Measurements from ENCODE around the gene NUDT3.

Gene NUDT3

DNA sequence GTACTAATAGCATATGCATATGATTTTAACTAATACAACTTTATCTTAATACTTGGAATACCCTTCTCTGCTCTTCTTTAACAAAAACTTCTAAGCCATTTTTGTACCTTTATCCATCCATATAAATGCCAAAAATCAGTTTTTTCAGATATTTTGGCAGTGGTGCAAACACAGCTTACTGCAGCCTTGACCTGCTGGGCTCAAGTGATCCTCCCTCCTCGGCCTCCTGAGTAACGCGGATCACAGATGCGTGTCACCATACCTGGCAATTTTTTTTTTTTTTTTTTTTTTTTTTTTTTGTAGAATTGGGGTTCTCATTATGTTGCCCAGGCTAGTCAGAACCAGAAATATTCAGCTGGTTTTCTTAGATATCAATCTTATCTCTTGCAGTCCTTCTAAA, 89.5 kb downstream of the NUDT3 start:
- no peak for FAIRE-seq
- DNase-seq (ENCODE audit: insufficient read length, low spot score): no peak
- no peak for TF ChIP-seq POLR2A (IDR thresholded peaks at IDR 0.05; ENCODE audit: low read depth, low read length)

DNA sequence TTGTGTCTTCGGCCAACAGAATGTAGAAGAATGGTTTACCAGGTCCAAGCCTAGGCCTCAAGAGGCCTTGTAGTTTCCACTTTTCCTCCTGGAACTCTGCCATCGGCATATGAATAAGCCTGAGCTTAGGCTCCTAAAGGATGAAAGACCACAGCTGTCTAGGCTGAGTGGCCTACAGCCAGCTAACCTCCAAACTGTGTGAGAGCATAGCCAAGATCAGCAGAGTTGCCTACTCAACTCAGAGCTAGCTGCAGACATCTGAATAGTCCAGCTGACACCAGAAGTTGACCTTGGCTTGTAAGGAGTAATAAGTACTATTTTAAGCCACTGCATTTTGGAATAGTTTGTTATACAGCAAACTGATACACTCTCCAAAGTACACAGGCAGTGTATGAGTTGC, 91.1 kb downstream of the NUDT3 start:
- peak; percentile 27 for FAIRE-seq
- no peak for TF ChIP-seq POLR2A (IDR thresholded peaks at IDR 0.05; ENCODE audit: low read depth, low read length)
- peak; percentile 9 for DNase-seq (ENCODE audit: insufficient read length, low spot score)

DNA sequence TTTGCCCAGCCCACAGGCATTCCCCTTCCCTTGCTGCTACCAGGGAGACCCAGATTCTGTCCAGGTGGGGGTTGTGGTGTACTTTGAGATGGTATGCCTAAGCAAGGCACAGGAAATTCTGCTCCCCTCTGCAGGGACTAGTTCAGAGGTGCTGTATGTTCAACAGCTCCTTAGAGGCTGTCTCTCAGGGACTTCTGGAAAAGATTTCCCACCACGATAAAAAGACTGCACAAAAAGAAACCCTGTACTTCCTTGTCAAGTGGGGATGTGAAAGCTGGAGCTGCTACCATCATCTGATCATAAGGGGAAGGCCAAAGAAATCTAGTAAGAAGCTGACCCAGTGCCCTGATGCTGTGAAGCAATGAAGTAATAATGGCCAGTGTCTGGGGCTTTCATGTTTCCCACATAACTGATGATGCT, 92.1 kb downstream of the NUDT3 start:
- DNase-seq (ENCODE audit: insufficient read length, low spot score) (no peak), FAIRE-seq (no peak)

DNA sequence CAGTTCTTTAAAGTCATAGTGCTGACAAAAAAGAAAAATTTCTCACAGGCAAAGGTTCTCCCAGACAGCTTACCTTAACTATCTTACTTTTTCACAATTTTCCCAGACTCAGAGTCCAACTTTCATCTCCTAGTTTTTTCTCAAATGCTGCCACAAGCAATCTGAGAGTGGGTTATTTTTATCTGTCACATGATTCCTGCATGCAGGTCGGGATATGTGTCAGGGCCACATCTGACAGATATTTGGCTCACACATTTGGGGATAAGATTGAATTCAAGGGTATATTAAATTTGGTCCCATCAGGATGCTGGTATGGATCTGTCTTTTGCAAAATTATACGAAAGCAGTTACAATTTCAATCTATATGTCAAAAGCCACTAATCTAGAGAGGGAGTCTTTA, 93.5 kb downstream of the NUDT3 start:
- no peak for FAIRE-seq
- TF ChIP-seq POLR2A (IDR thresholded peaks at IDR 0.05; ENCODE audit: low read depth, low read length): no peak
- DNase-seq (ENCODE audit: insufficient read length, low spot score): no peak

More for the DNA sequence above, 92.1 kb downstream of the NUDT3 start:
- TF ChIP-seq POLR2A (IDR thresholded peaks at IDR 0.05; ENCODE audit: low read depth, low read length): no peak

DNA sequence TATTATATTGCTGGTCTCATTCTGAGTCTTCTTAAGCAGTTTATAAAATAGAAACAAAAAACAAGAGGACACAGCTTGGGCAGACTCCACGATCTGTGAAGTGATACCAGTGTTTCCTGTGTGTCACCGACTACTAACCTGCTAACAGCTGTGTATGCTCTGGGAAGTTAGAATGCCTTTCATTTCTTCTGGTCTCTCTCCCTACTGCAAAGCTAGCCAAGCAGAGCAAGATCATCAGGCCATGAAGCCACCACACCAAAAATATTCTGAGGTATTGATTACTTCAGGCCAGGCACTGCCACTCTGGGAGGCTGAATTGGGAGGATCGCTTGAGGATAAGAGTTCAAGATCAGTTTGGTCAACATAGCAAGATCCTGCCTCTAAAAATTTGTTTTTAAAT, 96.7 kb downstream of the NUDT3 start:
- FAIRE-seq (no peak), DNase-seq (ENCODE audit: insufficient read length, low spot score) (no peak)

DNA sequence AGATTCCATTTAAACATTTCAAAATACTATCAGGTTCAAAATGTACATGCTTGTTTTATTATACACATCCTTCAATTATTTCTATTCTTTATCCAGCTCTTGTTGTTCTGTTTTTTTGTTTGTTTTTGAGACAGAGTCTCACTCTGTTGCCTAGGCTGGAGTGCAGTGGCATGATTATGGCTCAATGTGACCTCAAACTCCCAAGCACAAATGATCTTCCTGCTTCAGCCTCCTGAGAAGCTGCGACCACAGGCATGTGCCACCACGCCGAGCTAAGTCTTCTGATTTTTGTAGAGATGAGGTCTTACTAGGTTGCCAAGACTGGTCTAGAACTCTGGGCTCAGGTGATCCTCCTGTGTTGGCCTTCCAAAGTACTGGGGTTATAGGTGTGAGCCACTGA, 99.5 kb downstream of the NUDT3 start:
- no peak for TF ChIP-seq POLR2A (IDR thresholded peaks at IDR 0.05; ENCODE audit: low read depth, low read length)
- DNase-seq (ENCODE audit: insufficient read length, low spot score) (no peak), FAIRE-seq (no peak)

More for the DNA sequence above, 96.7 kb downstream of the NUDT3 start:
- TF ChIP-seq POLR2A (IDR thresholded peaks at IDR 0.05; ENCODE audit: low read depth, low read length): no peak

DNA sequence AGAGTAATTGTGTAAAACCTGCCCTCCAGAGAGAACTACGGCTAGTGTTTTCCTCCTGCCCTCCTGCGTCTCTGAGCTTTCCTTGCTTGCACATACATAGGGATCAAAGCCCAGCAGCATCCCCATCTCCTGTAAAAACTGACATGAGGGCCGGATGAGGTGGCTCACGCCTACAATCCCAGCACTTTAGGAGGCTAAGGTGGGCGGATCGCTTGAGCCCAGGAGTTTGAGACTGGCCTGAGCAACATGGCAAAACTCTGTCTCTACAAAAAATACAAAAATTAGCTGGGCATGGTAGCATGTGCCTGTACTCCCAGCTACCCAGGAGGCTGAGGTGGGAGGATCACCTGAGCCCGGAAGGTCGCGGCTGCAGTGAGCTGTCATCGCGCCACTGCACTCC, 103.3 kb downstream of the NUDT3 start:
- FAIRE-seq (no peak), DNase-seq (ENCODE audit: insufficient read length, low spot score) (no peak)
- TF ChIP-seq POLR2A (IDR thresholded peaks at IDR 0.05; ENCODE audit: low read depth, low read length): no peak

DNA sequence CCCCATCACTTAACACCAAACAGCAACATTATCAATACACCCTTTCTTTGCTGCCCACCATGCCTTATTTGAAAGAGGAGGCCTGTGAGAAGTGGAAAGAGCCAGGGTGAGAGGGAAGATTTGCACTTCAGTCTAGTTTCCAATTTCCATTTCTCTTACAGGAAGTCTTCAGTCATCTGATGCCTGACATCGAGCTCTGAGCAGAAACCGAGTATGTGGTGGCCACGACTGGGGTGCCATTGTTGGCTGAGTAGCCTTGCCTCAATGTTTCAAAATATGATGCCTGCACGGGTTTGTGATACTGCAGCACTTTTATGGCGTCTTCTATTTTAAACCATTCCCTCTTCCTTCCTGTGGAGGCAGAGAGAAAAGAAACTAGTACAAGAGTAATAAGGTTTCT, 103.9 kb downstream of the NUDT3 start:
- no peak for FAIRE-seq
- no peak for TF ChIP-seq POLR2A (IDR thresholded peaks at IDR 0.05; ENCODE audit: low read depth, low read length)
- no peak for DNase-seq (ENCODE audit: insufficient read length, low spot score)

DNA sequence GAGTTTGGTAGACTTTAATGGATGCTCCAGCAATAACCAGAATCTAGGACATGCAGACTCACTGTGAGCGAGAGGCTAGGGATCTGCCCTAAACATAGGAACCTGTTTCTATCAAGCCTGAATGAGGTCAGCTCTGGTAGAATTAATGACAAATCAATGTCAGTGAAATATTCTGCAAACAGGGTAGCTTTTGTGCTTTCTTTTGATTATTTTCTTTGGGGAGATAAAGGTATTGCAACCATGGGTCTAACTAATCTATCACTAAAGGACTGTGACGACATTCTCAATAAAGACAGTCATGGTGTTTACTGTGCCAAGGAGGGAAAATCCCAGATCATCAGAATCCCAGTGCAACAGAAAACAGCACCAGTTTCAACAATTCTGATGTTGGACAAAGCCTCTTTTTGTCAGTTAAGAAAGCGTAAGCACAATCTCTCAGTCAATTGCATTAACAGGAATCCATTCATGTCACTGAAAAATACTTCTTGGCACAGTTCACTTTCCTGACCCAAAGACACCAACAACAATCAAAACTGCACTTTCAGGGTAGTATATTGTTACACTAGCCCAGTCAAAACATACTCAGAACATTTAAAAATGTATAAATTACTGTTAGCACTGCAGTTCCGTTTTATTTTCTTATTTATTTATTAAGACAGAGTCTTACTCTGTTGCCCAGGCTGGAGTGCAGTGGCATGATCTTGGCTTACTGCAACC, 106.9 kb downstream of the NUDT3 start:
- DNase-seq (ENCODE audit: insufficient read length, low spot score) (no peak), FAIRE-seq (no peak)
- no peak for TF ChIP-seq POLR2A (IDR thresholded peaks at IDR 0.05; ENCODE audit: low read depth, low read length)

DNA sequence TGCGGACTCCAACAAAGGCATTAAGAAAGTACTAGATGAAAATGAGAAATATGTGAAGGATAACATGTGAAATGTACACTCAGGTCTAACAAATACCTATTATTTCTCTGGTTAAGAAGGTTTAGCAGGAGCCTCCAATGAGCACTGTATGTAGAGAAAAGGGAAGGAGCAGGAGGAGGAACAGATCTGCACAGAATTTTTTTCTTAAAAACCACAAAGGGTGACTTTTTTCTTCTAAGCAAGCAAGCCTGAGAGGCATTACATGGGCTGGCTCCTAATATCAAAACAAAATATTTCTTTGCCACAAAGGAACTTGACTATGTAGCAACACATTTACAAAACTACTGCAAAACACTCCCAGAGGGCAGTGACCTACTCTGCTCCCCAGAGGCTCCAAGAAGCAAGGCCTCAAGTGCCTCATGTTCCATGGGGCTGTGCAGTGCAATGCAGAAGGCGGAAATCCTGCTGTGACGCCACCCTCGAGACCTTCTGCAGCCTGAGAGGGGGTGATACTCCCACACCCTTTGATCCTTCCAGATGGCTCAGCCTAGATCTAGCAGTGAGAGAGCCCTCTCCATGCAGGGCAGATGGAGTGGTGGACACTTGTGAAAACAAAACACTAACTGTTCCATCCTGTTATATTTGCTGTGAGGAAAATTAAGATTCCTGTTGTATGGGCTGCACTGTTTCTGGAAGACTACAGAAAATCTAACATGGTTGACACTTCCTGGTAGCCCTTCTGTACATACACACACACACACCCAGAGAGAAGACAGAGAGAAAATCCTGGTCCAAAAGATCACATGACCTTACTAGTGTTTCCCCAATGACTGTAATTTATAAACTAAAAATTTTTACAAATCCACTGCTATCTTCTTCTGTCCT, 107.7 kb downstream of the NUDT3 start:
- TF ChIP-seq POLR2A (IDR thresholded peaks at IDR 0.05; ENCODE audit: low read depth, low read length): no peak
- DNase-seq (ENCODE audit: insufficient read length, low spot score): no peak
- FAIRE-seq: no peak

DNA sequence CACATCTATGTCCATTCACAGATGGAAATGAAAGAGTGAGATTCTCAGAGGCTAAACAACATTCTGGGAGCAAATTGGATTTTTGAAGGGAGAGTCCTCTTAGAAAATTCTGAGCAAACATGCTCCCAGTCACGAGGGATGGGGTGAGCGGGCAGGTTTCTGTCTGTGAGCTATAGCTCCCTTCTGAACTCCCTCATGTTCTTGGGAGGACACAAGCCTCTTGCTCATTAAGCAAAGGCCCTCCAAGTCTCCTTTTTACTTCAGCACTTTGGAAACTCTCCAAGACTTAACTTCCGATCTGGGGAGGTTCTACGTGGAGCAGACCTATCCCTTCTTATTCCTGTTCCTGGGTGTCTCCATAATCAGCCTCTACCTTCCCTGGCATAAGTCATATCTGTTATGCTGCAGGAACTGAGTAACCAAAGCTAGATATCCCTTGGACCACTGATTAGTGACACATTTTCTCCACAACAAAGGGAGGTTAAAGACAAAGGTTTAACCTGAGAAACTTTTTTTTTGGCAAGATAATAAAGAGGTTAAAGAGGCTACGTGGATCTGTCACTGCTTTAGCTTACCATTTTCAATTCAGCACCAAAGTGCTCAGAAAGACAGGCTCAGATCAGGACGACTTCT, 110.7 kb downstream of the NUDT3 start:
- no peak for FAIRE-seq
- no peak for DNase-seq (ENCODE audit: insufficient read length, low spot score)
- TF ChIP-seq POLR2A (IDR thresholded peaks at IDR 0.05; ENCODE audit: low read depth, low read length): no peak

DNA sequence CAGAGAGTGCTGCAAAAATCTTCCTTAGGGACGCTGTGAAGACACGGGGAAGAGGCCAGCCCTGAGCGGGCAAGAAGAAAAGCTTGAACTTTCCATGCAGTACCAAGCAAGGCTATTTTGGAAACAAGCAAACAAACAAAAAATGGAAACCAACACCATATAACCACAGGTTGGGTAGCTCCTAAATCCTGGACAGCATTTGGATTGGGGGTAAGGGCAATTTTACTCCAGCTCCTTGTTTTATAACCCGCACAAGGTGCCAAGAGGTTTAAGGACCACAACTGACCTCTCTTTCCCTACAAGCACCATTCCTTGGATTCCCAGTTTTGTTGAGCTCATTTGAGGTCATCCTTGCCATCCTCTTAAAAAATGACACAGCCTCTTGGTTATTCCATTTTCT, 112.3 kb downstream of the NUDT3 start:
- TF ChIP-seq POLR2A (IDR thresholded peaks at IDR 0.05; ENCODE audit: low read depth, low read length): no peak
- DNase-seq (ENCODE audit: insufficient read length, low spot score) (no peak), FAIRE-seq (no peak)

DNA sequence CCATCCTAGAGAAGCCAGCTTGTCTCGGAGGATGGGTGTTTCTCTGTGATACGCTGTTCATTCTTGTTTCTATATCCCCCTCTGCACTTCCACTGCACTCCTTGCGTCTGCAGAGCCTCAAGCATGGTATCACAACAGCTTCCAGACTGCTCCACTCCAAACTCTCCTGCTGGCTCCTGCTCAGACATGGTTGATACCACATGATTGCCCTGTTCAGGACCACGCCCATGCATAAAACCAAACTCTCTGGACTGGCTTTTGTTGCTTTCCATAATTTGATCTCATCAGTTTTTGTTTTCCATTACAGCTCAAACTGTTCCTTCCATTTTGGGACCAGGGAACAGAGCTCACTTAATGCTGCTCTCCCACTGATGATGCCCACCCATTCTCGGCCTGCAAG, 113.6 kb downstream of the NUDT3 start:
- no peak for TF ChIP-seq POLR2A (IDR thresholded peaks at IDR 0.05; ENCODE audit: low read depth, low read length)
- FAIRE-seq (no peak), DNase-seq (ENCODE audit: insufficient read length, low spot score) (no peak)

DNA sequence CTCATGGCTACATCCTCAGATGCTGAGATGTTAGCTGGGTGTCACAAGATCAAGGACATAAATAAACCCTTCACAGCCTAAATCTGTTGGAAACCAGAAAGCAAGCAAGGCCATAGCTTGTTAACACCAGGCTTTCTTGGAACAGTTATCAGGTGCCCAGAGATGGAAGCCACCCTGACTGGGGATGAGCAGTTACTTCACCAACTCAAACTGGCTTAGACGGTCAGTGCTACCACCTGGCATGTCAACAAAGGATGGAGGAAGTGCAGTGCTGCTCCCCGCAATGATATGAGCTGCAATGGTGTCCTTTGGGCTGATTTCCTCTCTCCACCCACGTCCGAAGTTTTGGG, 114.7 kb downstream of the NUDT3 start:
- no peak for DNase-seq (ENCODE audit: insufficient read length, low spot score)
- no peak for FAIRE-seq

More for the DNA sequence above, 114.7 kb downstream of the NUDT3 start:
- no peak for TF ChIP-seq POLR2A (IDR thresholded peaks at IDR 0.05; ENCODE audit: low read depth, low read length)
